ENCODE data around the gene PPP1R3F. TPM values are rescaled to one million over a fixed set of nuclear protein-coding genes. Genes with fewer than 3 reads are reported as not detected.

Gene PPP1R3F
- polyA plus RNA-seq, 1 donor from 2014 or later, result 21.0 TPM

- Histone ChIP-seq H3K36me3 (ENCODE audit: insufficient read depth, low read length) (no peaks in the 10 kb centered on the region), H3K9me2 (ENCODE audit: insufficient read depth, low read length) (no peaks in the 10 kb centered on the region), H4K20me1 (ENCODE audit: insufficient read depth) (no peaks in the 10 kb centered on the region), H3K4me2 (ENCODE audit: low read length) (no peak overlapping the region), H2AFZ (ENCODE audit: low read depth, low read length) (no peak overlapping the region), H3F3A (ENCODE audit: insufficient read depth, low read length, poor library complexity, severe bottlenecking) (no peaks in the 10 kb centered on the region), H3K27me3 (ENCODE audit: insufficient read depth, low read depth, low read length) (no peaks in the 10 kb centered on the region), H3K9me3 (ENCODE audit: low read length) (no peaks in the 10 kb centered on the region), H3K27ac (ENCODE audit: low read length) (no peak overlapping the region), H3K9ac (ENCODE audit: low read length) (no peak overlapping the region), H3K79me2 (replicated peaks; ENCODE audit: insufficient read depth, low read length) (no peaks in the 10 kb centered on the region), H3K4me3 (ENCODE audit: low read length) (no peak overlapping the region)
- TF ChIP-seq EP300 (conservative IDR thresholded peaks at IDR 0.05; ENCODE audit: poor library complexity, severe bottlenecking) (no peak), MXI1 (conservative IDR thresholded peaks at IDR 0.05; ENCODE audit: poor library complexity, severe bottlenecking) (no peak), EZH2 (IDR thresholded peaks at IDR 0.05; ENCODE audit: borderline replicate concordance, insufficient read depth, low read length, poor library complexity, severe bottlenecking) (no peak), POLR2AphosphoS5 (IDR thresholded peaks at IDR 0.05) (no peak), REST (IDR thresholded peaks at IDR 0.05; ENCODE audit: borderline replicate concordance) (no peak), TAF1 (IDR thresholded peaks at IDR 0.05; ENCODE audit: low read depth) (no peak), CTCF (IDR thresholded peaks at IDR 0.05; ENCODE audit: poor library complexity, severe bottlenecking) (no peak), SMC3 (conservative IDR thresholded peaks at IDR 0.05; ENCODE audit: poor library complexity) (no peak), RAD21 (conservative IDR thresholded peaks at IDR 0.05) (no peak)
Measured at GRCh38 chrX:49310371-49310770, 40.8 kb downstream of the PPP1R3F start.

GRCh38 chrX:49312176-49312575 is 42.6 kb downstream of the PPP1R3F start:
- H3K9me2 ChIP-seq (ENCODE audit: insufficient read depth, low read length), result no peaks in the 10 kb centered on the region
- no peaks in the 10 kb centered on the region for H4K20me1 ChIP-seq (ENCODE audit: insufficient read depth)
- no peak overlapping the region for H2AFZ ChIP-seq (ENCODE audit: low read depth, low read length)
- no peak for TF ChIP-seq REST (IDR thresholded peaks at IDR 0.05; ENCODE audit: borderline replicate concordance)
- no peak for TF ChIP-seq RAD21 (conservative IDR thresholded peaks at IDR 0.05)
- no peak for TF ChIP-seq MXI1 (conservative IDR thresholded peaks at IDR 0.05; ENCODE audit: poor library complexity, severe bottlenecking)
- TF ChIP-seq TAF1 (IDR thresholded peaks at IDR 0.05; ENCODE audit: low read depth), result no peak
- no peak for TF ChIP-seq CTCF (IDR thresholded peaks at IDR 0.05; ENCODE audit: poor library complexity, severe bottlenecking)
- no peak for TF ChIP-seq SMC3 (conservative IDR thresholded peaks at IDR 0.05; ENCODE audit: poor library complexity)
- no peak for TF ChIP-seq POLR2AphosphoS5 (IDR thresholded peaks at IDR 0.05)
- TF ChIP-seq EP300 (conservative IDR thresholded peaks at IDR 0.05; ENCODE audit: poor library complexity, severe bottlenecking), result no peak
- TF ChIP-seq EZH2 (IDR thresholded peaks at IDR 0.05; ENCODE audit: borderline replicate concordance, insufficient read depth, low read length, poor library complexity, severe bottlenecking), result no peak
- no peak overlapping the region for H3K27ac ChIP-seq (ENCODE audit: low read length)
- H3K9me3 ChIP-seq (ENCODE audit: low read length), result no peaks in the 10 kb centered on the region
- H3K27me3 ChIP-seq (ENCODE audit: insufficient read depth, low read depth, low read length), result no peaks in the 10 kb centered on the region
- no peak overlapping the region for H3K4me2 ChIP-seq (ENCODE audit: low read length)
- no peaks in the 10 kb centered on the region for H3F3A ChIP-seq (ENCODE audit: insufficient read depth, low read length, poor library complexity, severe bottlenecking)
- no peak overlapping the region for H3K4me3 ChIP-seq (ENCODE audit: low read length)
- H3K79me2 ChIP-seq (replicated peaks; ENCODE audit: insufficient read depth, low read length), result no peaks in the 10 kb centered on the region
- H3K9ac ChIP-seq (ENCODE audit: low read length), result no peak overlapping the region
- no peaks in the 10 kb centered on the region for H3K36me3 ChIP-seq (ENCODE audit: insufficient read depth, low read length)

Data from neural cell (in vitro differentiated cells).